HEK293T (cell line): Measurements from ENCODE around the gene GPR180.
A peak's percentile ranks its signal among the peaks of the same experiment; 100 is the strongest.

Source experiments
- CTCF ChIA-PET: fragments of 350-600 bp; formaldehyde crosslinking; extraction: SDS; loops from one replicate; lab custom pipeline; 2021; ENCODE audit warnings: antibody characterized with exemption, inconsistent platforms; lab: Yijun Ruan, JAX
- POLR2A ChIA-PET: fragments of 350-600 bp; formaldehyde crosslinking; extraction: SDS; loops from one replicate; lab custom pipeline; 2020; ENCODE audit warnings: antibody characterized with exemption, inconsistent platforms; lab: Yijun Ruan, JAX
- DNase-seq: peaks from one replicate; pipeline ENCODE4 v3.0.0; 2012; ENCODE audit warnings: mixed read lengths; ENCODE audit errors: extremely low spot score
- ARNT ChIP-seq: fragments of 450-650 bp; IDR thresholded peaks from 2 replicates; pipeline ENCODE4 v1.6.1; 2017; ENCODE audit warnings: mild to moderate bottlenecking
- BHLHE40 ChIP-seq: fragments of 450-650 bp; IDR thresholded peaks from 2 replicates; pipeline ENCODE4 v1.6.1; 2016; ENCODE audit warnings: mild to moderate bottlenecking, moderate library complexity, borderline replicate concordance
- CTBP1 ChIP-seq: fragments of 450-650 bp; IDR thresholded peaks from 2 replicates; pipeline ENCODE4 v1.6.1; 2016; ENCODE audit warnings: borderline replicate concordance
- ELF4 ChIP-seq: fragments of 450-650 bp; IDR thresholded peaks from 2 replicates; pipeline ENCODE4 v1.6.1; 2017; ENCODE audit warnings: antibody characterized with exemption
- FOXA1 ChIP-seq: fragments of 450-650 bp; IDR thresholded peaks from 2 replicates; pipeline ENCODE4 v1.6.1; 2016; ENCODE audit warnings: mild to moderate bottlenecking
- FOXK2 ChIP-seq: fragments of 450-650 bp; IDR thresholded peaks from 2 replicates; pipeline ENCODE4 v1.6.1; 2016; ENCODE audit warnings: mild to moderate bottlenecking
- FOXM1 ChIP-seq: fragments of 450-650 bp; IDR thresholded peaks from 2 replicates; pipeline ENCODE4 v1.6.1; 2017; ENCODE audit warnings: mild to moderate bottlenecking, borderline replicate concordance
- L3MBTL2 ChIP-seq: fragments of 450-650 bp; conservative IDR thresholded peaks from 2 replicates; pipeline ENCODE4 v1.6.1; 2016; ENCODE audit warnings: mild to moderate bottlenecking
- LEF1 ChIP-seq: fragments of 450-650 bp; IDR thresholded peaks from 2 replicates; pipeline ENCODE4 v1.6.1; 2017; ENCODE audit warnings: mild to moderate bottlenecking, borderline replicate concordance
- NFRKB ChIP-seq: fragments of 450-650 bp; IDR thresholded peaks from 2 replicates; pipeline ENCODE4 v1.6.1; 2016; ENCODE audit warnings: mild to moderate bottlenecking, moderate library complexity
- SP1 ChIP-seq: fragments of 450-650 bp; IDR thresholded peaks from 2 replicates; pipeline ENCODE4 v1.6.1; 2017
- SUZ12 ChIP-seq: fragments of 450-650 bp; IDR thresholded peaks from 2 replicates; pipeline ENCODE4 v1.6.1; 2016; ENCODE audit warnings: mild to moderate bottlenecking
- TARDBP ChIP-seq: fragments of 450-650 bp; IDR thresholded peaks from 2 replicates; pipeline ENCODE4 v1.6.1; 2016
- ZNF384 ChIP-seq: fragments of 450-650 bp; IDR thresholded peaks from 2 replicates; pipeline ENCODE4 v1.6.1; 2016
- TF ChIP-seq, protein P1 (sequence below): fragments of 450-650 bp; IDR thresholded peaks from 2 replicates; pipeline ENCODE4 v1.6.1; 2016

GPR180 gene

GRCh38 chr13:94595001-94595949 lies 6.4 kb upstream of the GPR180 start:
- ChIA-PET CTCF (interaction anchor here (0.9 to 1.4 kb wide), 4 partner anchors 9 to 161 kb away, joined by 3 to 6 read pairs (median 4); no protein-coding TSS in a partner anchor), POLR2A (interaction anchor here (0.8 to 2.6 kb wide), 32 partner anchors 9 to 1876 kb away, joined by 3 to 66 read pairs (median 6); no protein-coding TSS in a partner anchor)
- DNase-seq = peak; percentile 68
- TF ChIP-seq FOXM1 (no peak), BHLHE40 (no peak), SP1 (no peak), LEF1 (no peak), FOXA1 (no peak), NFRKB (no peak), TARDBP (no peak), ELF4 (no peak), FOXK2 (no peak)
- TF ChIP-seq, protein P1, sequence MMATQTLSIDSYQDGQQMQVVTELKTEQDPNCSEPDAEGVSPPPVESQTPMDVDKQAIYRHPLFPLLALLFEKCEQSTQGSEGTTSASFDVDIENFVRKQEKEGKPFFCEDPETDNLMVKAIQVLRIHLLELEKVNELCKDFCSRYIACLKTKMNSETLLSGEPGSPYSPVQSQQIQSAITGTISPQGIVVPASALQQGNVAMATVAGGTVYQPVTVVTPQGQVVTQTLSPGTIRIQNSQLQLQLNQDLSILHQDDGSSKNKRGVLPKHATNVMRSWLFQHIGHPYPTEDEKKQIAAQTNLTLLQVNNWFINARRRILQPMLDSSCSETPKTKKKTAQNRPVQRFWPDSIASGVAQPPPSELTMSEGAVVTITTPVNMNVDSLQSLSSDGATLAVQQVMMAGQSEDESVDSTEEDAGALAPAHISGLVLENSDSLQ = no peak

GRCh38 chr13:94595950-94596574 lies 5.6 kb upstream of the GPR180 start, which contains the start of gene TGDS:
Gene TGDS, minus strand, starts transcription at chr13:94596152. Its CDS starts 16 bp downstream, at chr13:94596136.
- DNase-seq = peak; percentile 100
- ChIA-PET POLR2A (interaction anchor here (0.7 to 2.6 kb wide), 36 partner anchors 10 to 1877 kb away, joined by 3 to 66 read pairs (median 5); no protein-coding TSS in a partner anchor), CTCF (interaction anchor here (0.9 to 1.4 kb wide), 5 partner anchors 10 to 162 kb away, joined by 3 to 6 read pairs (median 5); no protein-coding TSS in a partner anchor)
- TF ChIP-seq ELF4 (peak; percentile 72), LEF1 (no peak)

- no peak for DNase-seq
- CTCF ChIA-PET = interaction anchor here (1.0 to 1.4 kb wide), 3 partner anchors 21 to 160 kb away, joined by 3 to 5 read pairs (median 5); no protein-coding TSS in a partner anchor
Measured at GRCh38 chr13:94596575-94596971, 5.1 kb upstream of the GPR180 start.

DNA sequence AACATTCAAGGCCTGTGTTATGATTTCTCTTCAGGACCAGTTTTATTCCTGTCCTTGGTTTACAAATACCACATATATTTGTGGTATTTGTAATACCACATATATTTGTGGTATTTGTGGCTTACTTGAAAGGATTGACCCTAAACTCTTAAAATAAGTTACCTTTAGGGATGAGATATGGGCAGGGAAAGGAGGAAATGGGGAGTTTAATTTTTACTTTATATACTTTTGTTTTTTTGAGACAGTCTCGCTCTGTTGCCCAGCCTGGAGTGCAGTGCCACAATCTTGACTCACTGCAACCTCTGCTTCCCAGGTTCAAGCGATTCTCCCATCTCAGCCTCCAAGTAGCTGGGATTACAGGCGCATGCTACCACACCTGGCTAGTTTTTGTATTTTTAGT lies 3.4 kb upstream of the GPR180 start:
- ChIA-PET POLR2A (interaction anchor here (1.1 kb wide), 1 partner anchor 48 kb away, joined by 3 read pairs; no protein-coding TSS in a partner anchor), CTCF (no interaction called here)
- DNase-seq = no peak
- no peak for TF ChIP-seq SP1
- no peak for TF ChIP-seq NFRKB
- no peak for TF ChIP-seq ELF4
- no peak for TF ChIP-seq CTBP1
- TF ChIP-seq BHLHE40 = no peak
- no peak for TF ChIP-seq ARNT
- TF ChIP-seq FOXM1 = no peak
- no peak for TF ChIP-seq LEF1
- no peak for TF ChIP-seq ZNF384
- TF ChIP-seq, protein P1 = no peak
- no peak for TF ChIP-seq FOXK2
- no peak for TF ChIP-seq SUZ12
- no peak for TF ChIP-seq FOXA1
- TF ChIP-seq L3MBTL2 = no peak

More at GRCh38 chr13:94596575-94596971, 5.1 kb upstream of the GPR180 start:
- POLR2A ChIA-PET = interaction anchor here (0.7 to 2.6 kb wide), 34 partner anchors 9 to 1877 kb away, joined by 3 to 66 read pairs (median 5); no protein-coding TSS in a partner anchor
- TF ChIP-seq SUZ12 (no peak), FOXK2 (no peak), CTBP1 (no peak), L3MBTL2 (peak; percentile 49; the same call in 1 of the 2 replicates)
- TF ChIP-seq, protein P1 = no peak

GRCh38 chr13:94599877-94600276 lies 1.8 kb upstream of the GPR180 start:
- no peak for DNase-seq
- POLR2A ChIA-PET = interaction anchor here (3.6 kb wide), 1 partner anchor 50 kb away, joined by 32 read pairs; no protein-coding TSS in a partner anchor
- CTCF ChIA-PET = interaction anchor here (1.1 kb wide), 1 partner anchor 20 kb away, joined by 3 read pairs; no protein-coding TSS in a partner anchor
- no peak for TF ChIP-seq LEF1
- TF ChIP-seq, protein P1 = no peak
- no peak for TF ChIP-seq SUZ12
- TF ChIP-seq L3MBTL2 = no peak
- no peak for TF ChIP-seq CTBP1
- TF ChIP-seq ELF4 = no peak
- no peak for TF ChIP-seq FOXA1
- no peak for TF ChIP-seq ZNF384
- no peak for TF ChIP-seq FOXK2
